Cardiac muscle cell (in vitro differentiated cells and primary cell): ENCODE results near the gene YWHAQ. TPM values are rescaled to one million over a fixed set of nuclear protein-coding genes. Genes with fewer than 3 reads are reported as not detected.

Experiments used
- DNase-seq, 2 donors: peaks; one replicate each; pipeline versions ENCODE4 v3.0.0 to v3.0.0-alpha.2; 2010 to 2017; ENCODE audit warnings: low read depth in 1 of 2, low spot score in 1 of 2
- H3K27ac ChIP-seq: fragments of 200-600 bp; sonication (generic); 2 replicates; pipeline ENCODE4 v1.5.1; 2016
- H3K27me3 ChIP-seq: fragments of 200-600 bp; sonication (generic); 2 replicates; pipeline ENCODE4 v1.6.0; 2016; ENCODE audit warnings: control low read depth
- H3K36me3 ChIP-seq: fragments of 200-600 bp; sonication (generic); 2 replicates; pipeline ENCODE4 v1.5.1; 2016; ENCODE audit warnings: control low read depth
- H3K4me1 ChIP-seq: fragments of 200-600 bp; sonication (generic); 2 replicates; pipeline ENCODE4 v1.8.1; 2017; ENCODE audit warnings: low read depth, mild to moderate bottlenecking, mixed run types
- H3K4me3 ChIP-seq: fragments of 200-600 bp; sonication (generic); 2 replicates; pipeline ENCODE4 v1.5.1; 2016; ENCODE audit warnings: mild to moderate bottlenecking
- H3K9me3 ChIP-seq: fragments of 200-600 bp; sonication (generic); 2 replicates; pipeline ENCODE4 v1.5.1; 2017; ENCODE audit warnings: low read depth, mild to moderate bottlenecking, control low read depth
- CTCF ChIP-seq: IDR thresholded peaks from 2 replicates; pipeline ENCODE4 v1.5.1; 2012; ENCODE audit warnings: low read depth, mild to moderate bottlenecking, low read length
- polyA plus RNA-seq: library from polyadenylated mRNA; unstranded; fragments of >200 nt; fragmentation: Nextera tagmentation; extraction: Ambion mirVana; gene quantifications from 2 replicates; pipeline ENCODE4 v1.2.1, GENCODE V29; 2016
- total RNA-seq: library from RNA; depleted of rRNA; stranded (reverse); fragments of >200 nt; gene quantifications from 2 replicates; pipeline ENCODE4 v1.2.3, GENCODE V29; 2016

The YWHAQ gene
- total and polyA plus RNA-seq, 2 experiments from 2014 or later = 240 to 455 TPM

- no peak for TF ChIP-seq CTCF
- H3K4me3 ChIP-seq = no peak overlapping the region
- DNase-seq = no peak
Measured at GRCh38 chr2:9644603-9645002, 13.8 kb upstream of the YWHAQ start.

GRCh38 chr2:9644021-9644420 lies 13.2 kb upstream of the YWHAQ start:
- TF ChIP-seq CTCF = no peak

More at GRCh38 chr2:9644603-9645002, 13.8 kb upstream of the YWHAQ start:
- Histone ChIP-seq H3K4me1 (peaks cover 3% of the 10 kb centered on the region), H3K36me3 (no peaks in the 10 kb centered on the region), H3K27ac (no peak overlapping the region), H3K27me3 (no peaks in the 10 kb centered on the region), H3K9me3 (no peaks in the 10 kb centered on the region)

GRCh38 chr2:9641641-9642040 lies 10.8 kb upstream of the YWHAQ start:
- DNase-seq = no peak
- Histone ChIP-seq H3K36me3 (no peaks in the 10 kb centered on the region), H3K9me3 (no peaks in the 10 kb centered on the region)

More at GRCh38 chr2:9644021-9644420, 13.2 kb upstream of the YWHAQ start:
- H3K27me3 ChIP-seq = no peaks in the 10 kb centered on the region
- no peaks in the 10 kb centered on the region for H3K36me3 ChIP-seq
- no peaks in the 10 kb centered on the region for H3K9me3 ChIP-seq
- no peak overlapping the region for H3K27ac ChIP-seq
- no peak overlapping the region for H3K4me3 ChIP-seq
- DNase-seq = no peak
- peaks cover 3% of the 10 kb centered on the region for H3K4me1 ChIP-seq

GRCh38 chr2:9640403-9641104 lies 9.8 kb upstream of the YWHAQ start:
- H3K9me3 ChIP-seq = no peaks in the 10 kb centered on the region
- H3K27me3 ChIP-seq = no peaks in the 10 kb centered on the region
- no peak overlapping the region for H3K4me3 ChIP-seq
- no peak for DNase-seq
- H3K36me3 ChIP-seq = no peaks in the 10 kb centered on the region
- TF ChIP-seq CTCF = no peak
- peaks cover 3% of the 10 kb centered on the region for H3K4me1 ChIP-seq
- H3K27ac ChIP-seq = no peak overlapping the region

More at GRCh38 chr2:9641641-9642040, 10.8 kb upstream of the YWHAQ start:
- TF ChIP-seq CTCF = no peak
- no peaks in the 10 kb centered on the region for H3K27me3 ChIP-seq
- H3K4me3 ChIP-seq = no peak overlapping the region
- no peak overlapping the region for H3K27ac ChIP-seq
- peaks cover 3% of the 10 kb centered on the region for H3K4me1 ChIP-seq

GRCh38 chr2:9639740-9640343 lies 9.0 kb upstream of the YWHAQ start:
- DNase-seq = no peak
- H3K4me1 ChIP-seq = peaks cover 3% of the 10 kb centered on the region
- H3K36me3 ChIP-seq = no peaks in the 10 kb centered on the region
- H3K27me3 ChIP-seq = no peaks in the 10 kb centered on the region
- no peak for TF ChIP-seq CTCF
- no peaks in the 10 kb centered on the region for H3K9me3 ChIP-seq
- no peak overlapping the region for H3K27ac ChIP-seq
- no peak overlapping the region for H3K4me3 ChIP-seq
